Esophagus muscularis mucosa (tissue), 2 donors: ENCODE measurements around the gene IL4R.

Experiments used
- EP300 ChIP-seq: sonication (generic); formaldehyde crosslinking; IDR thresholded peaks from one replicate; pipeline ENCODE4 v1.6.1; 2017; ENCODE audit warnings: antibody characterized with exemption
- POLR2A ChIP-seq: fragments of 450-650 bp; IDR thresholded peaks from one replicate; pipeline ENCODE4 v1.6.1; 2017; ENCODE audit warnings: antibody characterized with exemption, moderate library complexity, mild to moderate bottlenecking, low read depth

- TF ChIP-seq POLR2A (no peak), EP300 (no peak)
These were observed 2.4 kb downstream of the IL4R start for GRCh38 chr16:27316038-27316680.
